SK-N-SH treated with all-trans-retinoic acid at 6 μM for 48 hours (cell line): ENCODE data around the gene KRTAP12-3.

ENCODE experiments used
- ATAC-seq: fragments of 200-7000 bp; cut with Tn5 transposase; 3 replicates; pipeline ENCODE4 v1.9.1; 2020; ENCODE audit warnings: mild to moderate bottlenecking, moderate library complexity
- ARNTL ChIP-seq: fragments of 450-650 bp; formaldehyde crosslinking; IDR thresholded peaks from 2 replicates; pipeline ENCODE4 v1.5.0; 2020; ENCODE audit warnings: low read depth, mild to moderate bottlenecking, moderate library complexity, borderline replicate concordance
- BACH2 ChIP-seq: fragments of 250-450 bp; sonication (Bioruptor Pico); IDR thresholded peaks from 2 replicates; pipeline ENCODE4 v1.9.0; 2021; ENCODE audit warnings: mild to moderate bottlenecking, borderline replicate concordance
- CSDC2 ChIP-seq: fragments of 250-450 bp; sonication (Bioruptor Pico); IDR thresholded peaks from 2 replicates; pipeline ENCODE4 v1.5.0; 2020; ENCODE audit warnings: mild to moderate bottlenecking, moderate library complexity
- CSRNP3 ChIP-seq: fragments of 250-450 bp; sonication (Bioruptor Pico); IDR thresholded peaks from 2 replicates; pipeline ENCODE4 v1.5.1; 2021; ENCODE audit warnings: mild to moderate bottlenecking, moderate library complexity
- ESRRG ChIP-seq: fragments of 250-450 bp; sonication (Bioruptor Pico); IDR thresholded peaks from 2 replicates; pipeline ENCODE4 v1.6.1; 2021; ENCODE audit warnings: mild to moderate bottlenecking
- GLIS3 ChIP-seq: fragments of 250-450 bp; sonication (Bioruptor Pico); IDR thresholded peaks from 2 replicates; pipeline ENCODE4 v1.5.0; 2020; ENCODE audit warnings: mild to moderate bottlenecking, moderate library complexity
- ISL1 ChIP-seq: fragments of 250-450 bp; sonication (Bioruptor Pico); IDR thresholded peaks from 2 replicates; pipeline ENCODE4 v2.1.2; 2022; ENCODE audit warnings: mild to moderate bottlenecking, moderate library complexity
- OSR1 ChIP-seq: fragments of 250-450 bp; sonication (Bioruptor Pico); IDR thresholded peaks from 2 replicates; pipeline ENCODE4 v1.8.0; 2022; ENCODE audit warnings: moderate library complexity, mild to moderate bottlenecking, inconsistent platforms
- POU6F1 ChIP-seq: fragments of 250-450 bp; sonication (Bioruptor Pico); IDR thresholded peaks from 2 replicates; pipeline ENCODE4 v1.8.0; 2021; ENCODE audit warnings: low read depth, mild to moderate bottlenecking, moderate library complexity, borderline replicate concordance
- PPARA ChIP-seq: fragments of 250-450 bp; sonication (Bioruptor Pico); IDR thresholded peaks from 2 replicates; pipeline ENCODE4 v1.5.0; 2020; ENCODE audit warnings: mild to moderate bottlenecking, borderline replicate concordance
- RARB ChIP-seq: fragments of 250-450 bp; sonication (Bioruptor Pico); IDR thresholded peaks from 2 replicates; pipeline ENCODE4 v1.8.0; 2021; ENCODE audit warnings: mild to moderate bottlenecking, moderate library complexity
- TCF4 ChIP-seq: fragments of 250-450 bp; sonication (Bioruptor Pico); IDR thresholded peaks from 2 replicates; pipeline ENCODE4 v1.8.0; 2021; ENCODE audit warnings: mild to moderate bottlenecking, moderate library complexity, borderline replicate concordance
- TOX ChIP-seq: fragments of 250-450 bp; sonication (Bioruptor Pico); IDR thresholded peaks from 2 replicates; pipeline ENCODE4 v1.8.0; 2021; ENCODE audit warnings: mild to moderate bottlenecking, moderate library complexity, borderline replicate concordance
- TSHZ2 ChIP-seq: fragments of 250-450 bp; sonication (Bioruptor Pico); IDR thresholded peaks from 2 replicates; pipeline ENCODE4 v1.5.0; 2020; ENCODE audit warnings: mild to moderate bottlenecking, moderate library complexity
- ZC3H10 ChIP-seq: fragments of 250-450 bp; sonication (Bioruptor Pico); IDR thresholded peaks from 2 replicates; pipeline ENCODE4 v1.5.1; 2021; ENCODE audit warnings: mild to moderate bottlenecking, moderate library complexity
- ZFP30 ChIP-seq: fragments of 450-650 bp; formaldehyde crosslinking; IDR thresholded peaks from 2 replicates; pipeline ENCODE4 v1.5.0; 2022; ENCODE audit warnings: mild to moderate bottlenecking, moderate library complexity
- ZNF565 ChIP-seq: fragments of 450-650 bp; formaldehyde crosslinking; conservative IDR thresholded peaks from 2 replicates; pipeline ENCODE4 v1.5.0; 2020; ENCODE audit warnings: low read depth, mild to moderate bottlenecking, moderate library complexity
- ZNF70 ChIP-seq: fragments of 450-650 bp; formaldehyde crosslinking; IDR thresholded peaks from 2 replicates; pipeline ENCODE4 v1.5.0; 2020; ENCODE audit warnings: mild to moderate bottlenecking, moderate library complexity
- TF ChIP-seq, protein P1 (sequence below): fragments of 250-450 bp; sonication (Bioruptor Pico); IDR thresholded peaks from 2 replicates; pipeline ENCODE4 v1.8.0; 2020; ENCODE audit warnings: mild to moderate bottlenecking, moderate library complexity, borderline replicate concordance
- TF ChIP-seq, protein P2 (sequence below): fragments of 250-450 bp; sonication (Bioruptor Pico); IDR thresholded peaks from 2 replicates; pipeline ENCODE4 v1.5.1; 2020; ENCODE audit warnings: low read depth, mild to moderate bottlenecking, moderate library complexity

KRTAP12-3 gene

GRCh38 chr21:44639331-44639655 lies 18.4 kb upstream of the KRTAP12-3 start:
- ATAC-seq: no peak
- TF ChIP-seq ZC3H10: no peak
- TF ChIP-seq, protein P1, sequence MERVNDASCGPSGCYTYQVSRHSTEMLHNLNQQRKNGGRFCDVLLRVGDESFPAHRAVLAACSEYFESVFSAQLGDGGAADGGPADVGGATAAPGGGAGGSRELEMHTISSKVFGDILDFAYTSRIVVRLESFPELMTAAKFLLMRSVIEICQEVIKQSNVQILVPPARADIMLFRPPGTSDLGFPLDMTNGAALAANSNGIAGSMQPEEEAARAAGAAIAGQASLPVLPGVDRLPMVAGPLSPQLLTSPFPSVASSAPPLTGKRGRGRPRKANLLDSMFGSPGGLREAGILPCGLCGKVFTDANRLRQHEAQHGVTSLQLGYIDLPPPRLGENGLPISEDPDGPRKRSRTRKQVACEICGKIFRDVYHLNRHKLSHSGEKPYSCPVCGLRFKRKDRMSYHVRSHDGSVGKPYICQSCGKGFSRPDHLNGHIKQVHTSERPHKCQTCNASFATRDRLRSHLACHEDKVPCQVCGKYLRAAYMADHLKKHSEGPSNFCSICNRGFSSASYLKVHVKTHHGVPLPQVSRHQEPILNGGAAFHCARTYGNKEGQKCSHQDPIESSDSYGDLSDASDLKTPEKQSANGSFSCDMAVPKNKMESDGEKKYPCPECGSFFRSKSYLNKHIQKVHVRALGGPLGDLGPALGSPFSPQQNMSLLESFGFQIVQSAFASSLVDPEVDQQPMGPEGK (CRISPR knock-in tag): no peak
- TF ChIP-seq BACH2 (CRISPR knock-in tag): no peak
- TF ChIP-seq ESRRG (CRISPR knock-in tag): no peak
- TF ChIP-seq, all 23 proteins: peak for 0

DNA sequence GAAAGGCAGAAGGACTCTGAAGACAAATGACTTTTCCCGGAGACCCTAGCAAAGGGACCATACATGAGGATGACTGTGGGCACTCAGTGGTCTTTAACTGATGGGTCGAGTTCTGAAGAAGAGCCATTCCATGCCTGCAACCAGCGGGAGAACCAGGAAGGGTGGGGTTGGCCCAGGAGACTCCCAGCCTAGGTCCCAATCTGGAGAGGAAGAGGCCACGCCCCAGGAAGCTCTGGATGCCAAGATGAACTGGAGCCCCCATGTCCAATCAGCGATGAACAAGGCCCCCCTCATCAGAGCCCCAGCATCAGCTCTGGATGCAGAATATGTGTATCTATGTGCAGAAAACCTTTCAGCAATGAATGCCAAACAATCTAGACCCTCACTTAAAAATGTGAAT lies 17.0 kb upstream of the KRTAP12-3 start:
- no peak for ATAC-seq
- TF ChIP-seq CSRNP3 (no peak), ARNTL (no peak)

- TF ChIP-seq TOX (no peak), ZC3H10 (no peak), TCF4 (CRISPR knock-in tag) (no peak), ESRRG (CRISPR knock-in tag) (no peak), ZFP30 (no peak), ARNTL (no peak), GLIS3 (CRISPR knock-in tag) (no peak), CSDC2 (CRISPR knock-in tag) (no peak), ZNF70 (CRISPR knock-in tag) (no peak)
- TF ChIP-seq, protein P1 (CRISPR knock-in tag): no peak
- no peak for ATAC-seq
Observed at GRCh38 chr21:44643741-44644310, 13.9 kb upstream of the KRTAP12-3 start.

- TF ChIP-seq ZFP30 (no peak), PPARA (CRISPR knock-in tag) (no peak), ESRRG (CRISPR knock-in tag) (no peak), RARB (CRISPR knock-in tag) (no peak), TCF4 (CRISPR knock-in tag) (no peak), TOX (no peak), ZNF70 (CRISPR knock-in tag) (no peak), TSHZ2 (CRISPR knock-in tag) (no peak), ISL1 (no peak), POU6F1 (CRISPR knock-in tag) (no peak), ZNF565 (CRISPR knock-in tag) (no peak), CSDC2 (CRISPR knock-in tag) (no peak), BACH2 (CRISPR knock-in tag) (no peak), CSRNP3 (no peak), OSR1 (no peak), ZC3H10 (no peak), ARNTL (no peak)
- TF ChIP-seq, protein P1 (CRISPR knock-in tag): no peak
- TF ChIP-seq, protein P2, sequence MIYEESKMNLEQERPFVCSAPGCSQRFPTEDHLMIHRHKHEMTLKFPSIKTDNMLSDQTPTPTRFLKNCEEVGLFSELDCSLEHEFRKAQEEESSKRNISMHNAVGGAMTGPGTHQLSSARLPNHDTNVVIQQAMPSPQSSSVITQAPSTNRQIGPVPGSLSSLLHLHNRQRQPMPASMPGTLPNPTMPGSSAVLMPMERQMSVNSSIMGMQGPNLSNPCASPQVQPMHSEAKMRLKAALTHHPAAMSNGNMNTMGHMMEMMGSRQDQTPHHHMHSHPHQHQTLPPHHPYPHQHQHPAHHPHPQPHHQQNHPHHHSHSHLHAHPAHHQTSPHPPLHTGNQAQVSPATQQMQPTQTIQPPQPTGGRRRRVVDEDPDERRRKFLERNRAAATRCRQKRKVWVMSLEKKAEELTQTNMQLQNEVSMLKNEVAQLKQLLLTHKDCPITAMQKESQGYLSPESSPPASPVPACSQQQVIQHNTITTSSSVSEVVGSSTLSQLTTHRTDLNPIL: no peak
- ATAC-seq: no peak
Observed at GRCh38 chr21:44644878-44645277, 12.9 kb upstream of the KRTAP12-3 start.
